GM18520 (cell line): Measurements from ENCODE around the gene LMF2.

Experiments used
- ATAC-seq: cut with Tn5 transposase; IDR thresholded peaks from one replicate; pipeline ENCODE4 v1.9.1; 2021; ENCODE audit not compliant: unreplicated experiment

LMF2 gene

DNA sequence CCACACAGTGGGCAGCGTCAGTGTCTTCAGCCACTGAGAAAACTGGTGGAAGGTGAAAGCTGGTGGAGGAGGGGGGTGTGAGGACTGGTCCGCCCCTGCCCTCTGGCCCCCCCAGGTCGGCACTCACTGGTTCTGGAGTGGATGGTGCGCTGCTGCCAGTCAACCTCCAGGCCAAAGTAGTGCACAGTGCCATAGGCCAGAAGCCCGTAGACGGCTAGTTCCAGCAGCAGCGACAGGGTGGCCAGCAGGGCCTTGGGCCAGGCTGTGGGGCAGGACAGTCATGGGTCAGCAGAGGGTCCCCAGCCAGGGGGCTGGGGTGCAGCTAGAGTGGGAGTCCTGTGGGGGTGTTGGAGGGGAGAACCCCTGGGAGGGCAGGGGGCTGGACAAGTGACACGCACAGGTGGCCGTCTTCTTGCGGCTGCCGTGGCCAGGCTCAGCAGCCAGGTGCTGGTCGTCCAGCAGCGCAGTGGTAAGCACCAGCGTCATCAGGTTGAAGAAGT lies 2.2 kb downstream of the LMF2 start:
- ATAC-seq = no peak

DNA sequence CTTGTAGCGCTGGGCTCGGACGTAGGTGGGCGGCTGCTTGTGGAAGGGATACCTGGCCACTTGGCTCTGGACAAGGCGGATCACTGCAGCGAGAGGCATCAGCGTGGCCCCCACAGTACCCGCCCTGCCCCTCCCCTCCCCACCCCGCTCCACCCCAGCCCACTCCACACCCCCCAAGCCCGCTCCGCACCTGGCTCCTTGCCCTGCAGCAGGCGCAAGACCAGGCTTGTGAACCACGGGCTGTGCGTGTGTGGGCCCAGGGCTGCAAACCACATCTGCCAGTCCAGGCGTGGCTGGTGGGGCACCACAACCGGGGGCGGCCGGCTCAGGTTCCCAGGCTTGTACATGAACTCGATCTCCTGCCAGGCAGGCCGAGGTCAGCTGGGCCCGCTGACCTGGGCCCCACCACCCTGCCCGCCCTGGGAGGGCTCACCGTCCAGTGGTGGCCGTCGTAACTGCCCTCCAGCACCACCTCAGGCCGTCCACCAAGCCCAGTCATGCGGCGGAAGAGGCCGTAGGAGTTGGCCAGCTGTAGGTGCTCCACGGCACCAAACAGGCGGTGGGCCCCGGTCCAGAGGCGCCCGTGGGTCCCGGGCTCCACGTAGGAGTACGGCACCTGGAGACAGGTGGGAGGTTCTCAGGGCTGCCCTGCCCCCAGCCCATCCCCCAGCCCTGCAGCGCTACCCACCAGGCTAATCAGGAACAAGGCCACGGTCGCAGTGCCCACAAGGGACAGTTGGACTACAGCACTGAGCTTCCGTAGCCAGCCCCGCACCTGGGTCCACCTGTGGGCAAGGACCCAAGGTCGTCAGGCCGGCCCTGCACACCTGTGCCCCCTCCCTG lies 2.9 kb downstream of the LMF2 start:
- ATAC-seq = no peak

DNA sequence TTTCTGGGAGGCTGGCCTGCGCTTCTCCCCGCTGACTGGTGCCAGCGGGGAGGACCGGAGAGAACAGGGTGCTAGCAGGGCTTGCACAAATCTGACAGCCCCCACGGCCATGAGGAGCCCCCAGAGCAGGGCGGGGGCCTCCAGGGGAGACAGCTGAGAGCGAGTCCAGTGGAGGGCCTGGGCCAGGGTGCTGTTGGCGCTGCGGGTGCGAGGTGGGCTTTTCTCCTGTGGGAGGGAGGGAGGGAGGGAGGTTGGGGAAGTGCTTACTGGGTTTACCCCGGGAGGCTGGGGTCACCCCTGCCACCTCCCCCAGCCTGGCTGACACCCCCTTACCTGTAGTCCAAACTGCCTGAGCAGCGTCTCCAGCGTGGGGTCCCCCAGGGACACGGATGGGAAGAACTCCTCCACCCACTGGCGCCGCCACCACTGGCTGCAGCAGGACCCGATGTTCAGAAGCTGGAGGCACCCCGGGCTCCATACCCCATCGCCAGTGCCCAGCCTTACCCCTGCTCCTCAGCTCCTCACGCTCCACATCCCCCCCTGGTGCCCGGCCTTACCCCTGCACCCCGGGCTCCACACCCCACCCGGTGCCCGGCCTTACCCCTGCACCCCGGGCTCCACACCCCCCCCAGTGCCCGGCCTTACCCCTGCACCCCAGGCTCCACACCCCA lies 3.9 kb downstream of the LMF2 start:
- ATAC-seq = no peak

DNA sequence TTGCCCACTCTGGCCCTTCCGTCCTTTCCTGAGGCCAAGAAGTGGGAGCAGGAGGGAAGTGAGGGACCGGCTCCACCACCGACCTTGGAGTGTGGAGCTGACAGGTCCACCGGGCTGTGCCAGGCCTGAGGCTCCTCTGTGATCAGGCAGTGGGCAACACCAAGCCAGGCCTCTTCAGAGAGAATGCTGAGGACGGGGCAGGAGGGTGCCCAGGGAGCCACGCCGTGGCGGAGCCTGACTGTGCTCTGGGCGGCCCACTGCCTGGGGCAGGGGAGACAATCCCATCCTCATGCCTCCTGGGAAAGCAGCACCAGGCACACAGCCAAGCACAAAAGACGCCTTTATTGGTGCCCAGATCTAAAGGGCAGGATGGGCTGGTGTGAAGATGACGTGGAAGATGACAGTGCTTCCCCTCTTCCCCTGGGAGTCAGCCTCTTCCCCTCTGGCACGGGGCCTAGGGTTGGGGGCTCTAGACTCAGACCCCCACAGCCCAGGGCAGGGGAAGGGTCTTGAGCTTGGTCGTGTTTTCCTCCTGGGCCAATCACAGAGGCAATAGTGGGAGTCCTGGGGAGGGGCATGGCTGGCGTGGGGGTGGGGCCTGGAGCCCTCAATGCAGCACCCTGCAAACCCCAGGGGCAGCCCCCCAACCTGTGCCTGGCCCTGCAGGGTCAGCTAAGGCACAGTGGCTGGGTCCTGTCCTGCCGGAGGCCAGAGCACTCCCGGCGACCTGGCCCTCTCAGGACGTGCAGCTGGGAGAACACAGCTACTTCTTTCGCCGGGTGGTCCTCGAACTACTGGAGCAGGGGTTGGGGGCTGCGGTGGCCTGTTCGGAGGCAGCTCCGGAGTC lies 4.7 kb downstream of the LMF2 start:
- ATAC-seq = no peak

DNA sequence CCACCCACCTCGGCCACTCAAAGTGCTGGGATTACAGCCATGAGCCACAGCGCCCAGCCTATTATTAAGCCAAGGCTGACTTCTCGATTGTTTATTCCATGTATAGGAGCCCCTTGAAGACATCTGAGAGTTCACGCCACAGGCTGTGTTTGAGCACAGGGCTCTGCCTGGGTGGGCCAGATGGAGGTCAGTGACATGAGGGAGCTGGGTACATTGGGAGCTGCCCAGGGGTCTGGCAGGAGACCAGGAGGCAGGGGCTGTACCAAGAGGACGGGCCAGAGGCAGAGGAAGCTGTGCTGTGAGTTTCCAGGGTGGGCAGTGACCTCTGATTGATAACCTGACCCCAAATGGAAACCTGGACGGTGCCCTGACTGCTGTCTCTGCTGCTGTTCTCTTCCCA lies 5.4 kb downstream of the LMF2 start:
- no peak for ATAC-seq

DNA sequence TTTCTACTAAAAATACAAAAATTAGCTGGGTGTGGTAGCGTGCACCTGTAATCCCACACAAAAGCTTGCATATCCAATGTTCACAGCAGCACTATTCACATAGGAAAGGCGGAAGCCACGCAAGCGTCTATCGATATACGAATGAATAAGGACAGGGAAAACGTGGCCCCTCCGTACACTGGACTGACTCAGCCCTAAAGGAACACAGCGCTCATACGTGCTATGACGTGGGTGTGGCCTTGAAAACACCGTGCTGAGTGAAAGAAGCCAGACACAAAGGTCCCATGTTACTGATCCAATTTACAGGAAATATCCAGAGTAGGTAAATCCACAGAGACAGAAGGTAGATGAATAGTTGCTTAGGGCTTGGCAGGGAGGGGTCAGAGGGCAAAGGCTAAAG lies 7.0 kb downstream of the LMF2 start:
- no peak for ATAC-seq

DNA sequence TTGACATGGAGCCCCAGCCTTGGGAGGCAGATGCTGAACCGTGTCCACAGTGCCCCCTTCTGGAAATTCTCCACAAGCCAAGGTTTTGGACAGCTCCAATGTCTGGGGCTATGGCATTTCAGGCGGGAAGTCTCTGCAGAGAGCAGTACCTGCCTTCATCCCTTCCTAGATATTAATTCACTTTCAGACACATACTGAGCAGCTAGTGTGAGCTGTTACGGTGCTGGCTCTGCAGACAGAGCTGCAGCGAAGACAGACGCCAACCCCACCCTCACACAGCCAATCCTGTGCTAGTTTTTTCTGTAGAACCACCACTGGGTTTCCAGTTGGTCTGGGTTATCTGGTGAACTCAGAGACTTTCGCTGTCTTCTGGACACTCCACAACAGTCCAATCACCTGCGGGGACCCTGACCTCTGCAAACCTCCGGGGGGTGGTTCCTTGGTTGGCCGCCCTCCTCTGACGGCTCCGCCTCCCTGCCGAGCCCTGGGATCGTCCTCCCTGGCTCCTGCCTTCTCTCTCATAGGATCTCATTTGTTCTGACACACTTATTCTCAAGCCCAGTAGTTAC lies 9.1 kb downstream of the LMF2 start:
- ATAC-seq = no peak

DNA sequence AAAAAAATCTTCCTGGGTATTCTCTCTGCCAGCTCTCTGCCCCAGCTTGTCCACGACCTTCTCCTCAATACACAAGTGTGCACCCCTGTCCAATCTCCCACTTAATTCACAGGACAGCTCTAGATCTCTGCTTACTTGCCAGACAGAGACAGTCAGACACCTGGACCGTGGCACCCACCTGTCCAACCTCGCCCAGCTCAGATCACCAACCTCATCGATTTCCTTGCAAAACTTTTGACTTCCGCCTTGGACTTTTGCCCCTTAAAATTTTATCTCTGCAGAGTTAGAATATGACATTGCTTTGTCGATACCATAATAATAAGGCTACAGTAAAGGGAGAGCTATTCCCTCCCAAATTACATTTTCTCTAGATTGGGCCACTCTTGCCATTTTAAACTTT lies 10.4 kb downstream of the LMF2 start:
- no peak for ATAC-seq

DNA sequence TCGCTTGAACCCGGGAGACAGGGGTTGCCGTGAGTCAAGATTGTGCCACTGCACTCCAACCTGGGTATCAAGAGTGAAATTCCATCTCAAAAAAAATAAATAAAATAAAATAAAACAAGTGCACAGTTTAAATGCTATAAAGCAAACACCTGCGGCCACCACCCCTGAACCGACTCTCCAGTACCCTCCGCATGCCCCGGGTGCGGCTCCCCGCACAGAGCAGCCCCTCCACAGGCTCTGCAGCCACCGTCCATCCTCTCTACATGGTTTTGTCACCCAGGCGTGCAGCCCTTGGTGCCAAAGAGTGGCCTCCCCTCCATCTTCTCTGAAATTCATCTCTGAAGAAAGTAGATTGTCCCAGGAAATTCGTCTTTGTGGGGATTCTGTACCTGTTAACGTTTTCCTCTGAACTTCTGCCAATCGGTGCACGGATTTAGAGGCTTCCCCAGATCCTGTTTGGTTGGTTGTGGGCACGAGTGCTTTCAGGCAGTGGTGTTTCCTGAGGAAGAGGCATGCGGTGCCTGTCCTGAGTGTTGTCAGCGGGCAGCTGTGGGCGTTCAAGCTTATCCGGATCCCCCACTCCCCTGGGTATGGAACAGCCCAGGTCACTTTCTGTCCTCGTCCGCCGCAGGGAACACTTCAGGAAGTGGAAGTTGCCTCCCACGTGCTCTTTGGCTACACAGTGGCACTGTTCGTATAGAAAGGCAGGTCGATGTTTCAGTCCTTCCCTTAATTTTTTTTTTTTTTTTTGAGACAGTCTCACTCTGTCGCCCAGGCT lies 16.8 kb downstream of the LMF2 start:
- no peak for ATAC-seq

DNA sequence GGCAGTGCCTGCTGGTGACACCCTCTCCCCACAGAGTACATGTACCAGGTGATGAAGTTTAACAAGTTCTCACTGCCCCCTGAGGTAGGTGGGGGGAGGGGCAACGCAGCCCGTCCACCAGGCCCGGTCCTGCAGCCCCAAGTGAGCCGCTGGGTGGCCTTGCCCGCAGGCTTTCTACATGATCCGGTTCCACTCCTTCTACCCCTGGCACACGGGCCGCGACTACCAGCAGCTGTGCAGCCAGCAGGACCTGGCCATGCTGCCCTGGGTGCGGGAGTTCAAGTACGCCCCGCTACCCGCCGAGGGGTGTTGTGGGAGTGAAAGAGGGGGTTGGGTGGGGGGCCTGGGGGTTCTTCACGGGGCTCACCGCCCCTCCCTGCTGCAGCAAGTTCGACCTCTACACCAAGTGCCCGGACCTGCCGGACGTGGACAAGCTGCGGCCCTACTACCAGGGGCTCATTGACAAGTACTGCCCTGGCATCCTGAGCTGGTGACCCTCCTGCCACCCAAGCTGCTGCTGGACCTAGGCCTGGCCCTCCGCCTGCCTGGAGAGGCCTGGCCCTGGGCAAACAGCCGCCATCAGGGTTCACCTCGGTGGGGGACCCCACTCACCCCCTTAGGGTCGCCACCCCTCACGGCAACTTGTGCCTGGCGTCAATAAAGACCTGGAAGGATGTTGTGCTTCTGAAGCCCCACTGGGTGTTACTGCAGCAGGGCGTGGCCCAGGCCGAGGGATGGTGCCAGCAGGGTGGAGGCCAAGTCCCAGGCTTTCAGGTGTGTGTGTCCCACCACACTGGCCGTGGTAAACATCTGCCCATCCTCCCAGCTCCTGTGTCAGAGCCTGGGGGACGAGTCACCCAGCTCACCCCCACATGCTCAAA lies 17.9 kb downstream of the LMF2 start:
- ATAC-seq = no peak

DNA sequence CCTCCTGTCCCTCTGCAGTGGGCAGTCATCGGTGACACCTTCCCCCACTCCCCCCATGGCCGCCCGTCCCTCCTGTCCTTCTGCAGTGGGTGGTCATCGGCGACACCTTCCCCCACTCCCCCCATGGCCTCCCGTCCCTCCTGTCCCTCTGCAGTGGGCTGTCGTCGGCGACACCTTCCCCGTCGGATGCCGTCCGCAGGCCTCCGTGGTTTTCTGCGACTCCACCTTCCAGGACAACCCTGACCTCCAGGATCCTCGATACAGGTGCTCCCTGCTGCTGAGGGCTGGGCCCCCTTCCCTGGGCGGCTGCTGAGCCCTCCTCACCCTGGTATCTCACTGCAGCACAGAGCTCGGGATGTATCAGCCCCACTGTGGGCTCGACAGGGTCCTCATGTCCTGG lies 18.6 kb downstream of the LMF2 start:
- ATAC-seq = no peak

DNA sequence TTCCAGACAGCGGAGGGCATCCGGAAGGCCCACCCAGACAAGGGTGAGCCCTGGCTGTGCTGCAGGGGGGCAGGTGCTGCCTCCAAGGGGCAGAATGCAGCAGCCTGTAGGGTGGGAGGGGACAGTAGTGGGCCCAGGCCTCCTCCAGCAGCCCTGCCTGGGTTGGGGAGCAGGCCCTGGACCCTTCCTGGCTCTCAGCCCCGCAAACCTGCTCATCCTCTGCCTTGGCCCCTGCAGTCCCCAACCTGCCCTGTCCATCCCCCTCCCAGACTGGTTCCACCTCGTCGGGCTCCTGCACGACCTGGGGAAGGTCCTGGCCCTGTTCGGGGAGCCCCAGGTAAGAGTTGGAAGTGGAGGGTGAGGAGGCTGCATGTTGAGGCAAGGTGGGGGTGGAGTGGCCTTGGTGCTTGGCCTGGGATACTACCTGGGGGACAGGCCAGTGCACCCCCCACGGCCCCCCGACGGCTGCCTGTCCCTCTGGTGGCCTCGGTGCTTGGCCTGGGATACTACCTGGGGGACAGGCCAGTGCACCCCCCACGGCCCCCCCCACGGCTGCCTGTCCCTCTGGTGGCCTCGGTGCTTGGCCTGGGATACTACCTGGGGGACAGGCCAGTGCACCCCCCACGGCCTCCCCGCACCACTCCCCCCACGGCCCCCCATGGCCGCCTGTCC lies 19.4 kb downstream of the LMF2 start:
- ATAC-seq = no peak

DNA sequence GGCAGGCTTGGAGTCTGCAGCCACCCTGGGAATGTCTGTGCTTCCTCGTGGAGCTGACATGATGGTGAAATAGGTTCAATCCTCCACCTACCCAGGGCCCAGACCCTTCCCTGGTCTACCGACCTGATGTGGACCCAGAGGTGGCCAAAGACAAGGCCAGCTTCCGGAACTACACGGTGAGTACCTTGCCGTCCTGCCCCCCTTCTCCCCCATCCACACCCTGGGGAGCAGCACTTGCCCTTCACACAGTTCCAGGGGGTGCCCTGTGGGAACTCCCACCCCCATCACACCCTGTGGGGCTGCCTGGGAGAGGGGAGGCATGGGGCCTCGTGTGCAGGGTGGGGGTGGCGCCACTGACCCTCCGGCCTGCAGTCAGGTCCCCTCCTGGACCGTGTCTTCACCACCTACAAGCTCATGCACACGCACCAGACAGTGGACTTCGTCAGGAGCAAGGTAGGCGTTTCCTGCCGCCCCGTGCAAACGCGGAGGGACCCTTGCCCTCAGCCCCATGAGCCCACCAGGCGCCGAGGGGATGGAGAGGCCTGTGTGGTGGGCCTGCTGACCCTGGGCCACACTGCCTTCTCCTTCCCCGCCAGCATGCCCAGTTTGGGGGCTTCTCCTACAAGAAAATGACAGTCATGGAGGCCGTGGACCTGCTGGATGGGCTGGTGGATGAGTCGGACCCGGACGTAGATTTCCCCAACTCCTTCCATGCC lies 20.1 kb downstream of the LMF2 start:
- ATAC-seq = no peak

DNA sequence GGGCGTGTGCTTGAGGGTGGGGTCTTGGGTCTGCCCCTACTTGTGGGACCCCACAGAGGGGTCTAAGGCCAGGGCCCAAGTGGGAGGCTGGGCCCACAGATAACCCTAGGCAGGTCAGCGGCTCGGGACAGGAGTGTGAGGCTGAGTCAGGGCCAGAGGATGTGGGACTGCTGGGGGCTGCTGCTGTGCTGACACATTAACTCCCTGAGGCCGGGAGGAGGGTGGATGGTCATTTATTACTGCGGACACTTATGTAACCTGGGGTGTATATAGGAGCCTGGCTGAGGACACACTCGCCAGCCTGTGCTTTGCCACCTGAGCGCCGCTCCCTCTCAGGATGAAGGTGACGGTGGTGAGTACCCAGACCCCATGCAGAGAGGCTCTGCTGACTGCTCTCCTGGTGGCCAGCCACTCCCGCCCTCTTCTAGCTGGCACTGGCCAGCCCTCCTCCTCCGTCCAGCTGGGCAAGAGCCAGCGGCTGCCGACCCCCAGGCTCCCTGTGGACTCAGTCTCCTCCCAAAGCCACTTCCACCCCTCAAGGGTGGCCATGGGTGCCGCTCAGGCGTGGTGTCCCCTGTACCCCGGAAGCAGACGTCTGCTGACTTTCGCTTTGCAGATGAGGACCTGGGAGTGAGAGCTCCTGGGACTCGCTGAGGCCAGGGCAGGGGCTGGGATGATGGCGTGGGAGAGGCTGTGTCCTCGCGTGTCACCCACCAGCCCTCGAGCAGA lies 20.8 kb downstream of the LMF2 start, which contains the start of gene MIOX:
TSS of gene MIOX (plus strand) at position 299 of the 729 bp plus-strand sequence. CDS start at position 338, 39 bp downstream.
- no peak for ATAC-seq

DNA sequence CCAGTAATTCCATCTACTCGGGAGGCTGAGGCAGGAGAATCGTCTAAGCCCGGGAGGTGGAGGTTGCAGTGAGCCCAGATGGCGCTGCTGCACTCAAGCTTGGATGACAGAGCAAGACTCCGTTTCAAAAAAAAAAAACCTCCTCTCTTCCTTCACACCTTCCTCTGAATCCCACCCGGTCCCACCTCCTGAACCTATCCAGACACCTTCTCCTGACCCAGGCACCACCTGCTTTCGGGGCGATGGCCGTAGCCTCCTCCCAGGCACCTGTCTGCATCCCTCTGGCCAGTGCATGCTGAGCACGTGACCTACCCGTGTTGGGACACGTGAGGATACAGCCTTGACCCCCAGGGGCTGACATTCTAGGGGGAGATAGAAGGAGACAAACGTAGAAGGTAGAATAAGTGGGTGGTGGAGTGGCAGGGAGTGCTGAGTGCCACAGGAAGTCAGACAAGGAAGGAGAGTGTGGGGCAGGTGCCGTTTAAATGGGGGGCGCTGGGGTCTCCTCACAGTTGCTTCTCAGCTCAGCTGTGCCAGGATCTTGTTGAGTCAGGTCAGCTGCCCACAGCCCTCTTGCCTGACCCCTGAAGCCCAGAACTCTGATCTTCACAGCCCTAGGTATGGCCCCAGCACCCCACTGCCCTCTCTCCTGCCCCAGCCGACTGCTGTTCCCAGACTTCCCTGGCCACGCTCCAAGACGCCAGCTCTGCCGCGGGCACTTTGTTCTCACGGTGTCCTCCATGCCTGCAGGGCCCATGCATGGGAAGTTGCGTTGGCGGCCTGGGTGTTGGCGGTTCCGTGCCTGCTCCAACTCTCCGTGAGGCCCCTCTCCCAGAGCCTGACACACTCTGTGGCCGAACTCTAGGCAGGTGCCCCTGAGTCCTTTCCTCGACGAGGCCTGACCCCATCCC lies 22.0 kb downstream of the LMF2 start:
- ATAC-seq = no peak
